ENCODE results near the gene ZNF717.
"Not testable (repeated sequence)": the region's sequence is repeated elsewhere in the genome, so short reads cannot be mapped to it uniquely, and the experiment has no call there.

The ZNF717 gene

DNA sequence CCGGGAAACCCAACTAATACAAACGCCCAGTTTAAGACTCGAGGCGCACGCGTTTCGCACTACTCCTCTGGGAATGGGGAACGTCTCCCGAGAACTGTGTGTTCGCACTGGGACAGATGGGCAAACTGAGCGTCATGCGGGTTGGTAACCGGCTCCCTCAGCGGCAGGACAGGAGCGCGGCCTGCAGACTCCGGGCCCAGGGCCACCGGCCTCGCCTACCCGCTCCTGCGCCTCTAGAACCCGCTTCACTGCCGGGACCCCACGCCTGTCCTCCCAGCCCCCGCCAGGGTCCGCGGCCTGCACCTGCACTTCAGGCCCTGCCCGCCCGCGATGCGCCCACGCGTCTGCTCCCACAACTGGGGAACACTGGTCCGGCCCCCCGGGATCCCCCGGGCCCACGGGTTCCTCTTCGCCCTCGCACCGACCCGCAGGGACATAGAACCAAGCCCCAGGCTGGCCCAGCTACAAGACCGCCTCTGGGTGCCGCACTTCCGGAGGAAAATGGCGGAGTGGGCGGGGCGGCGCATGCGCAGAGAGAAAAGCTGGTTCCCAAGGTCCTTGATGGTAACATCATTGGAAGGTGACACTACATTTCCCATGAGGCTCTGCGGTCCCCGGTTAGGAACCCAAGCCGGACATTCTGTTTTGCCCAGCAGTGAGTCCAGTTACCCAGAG lies at the start of gene ZNF717:
ZNF717 (minus strand) TSS at position 469 of the 675 bp plus-strand sequence. CDS start 2,187 bp downstream, outside the sequence.
- DNase-seq (ENCODE audit: low read depth in 3 of 3), result peak; percentile 88 to 93 (median 89)

DNA sequence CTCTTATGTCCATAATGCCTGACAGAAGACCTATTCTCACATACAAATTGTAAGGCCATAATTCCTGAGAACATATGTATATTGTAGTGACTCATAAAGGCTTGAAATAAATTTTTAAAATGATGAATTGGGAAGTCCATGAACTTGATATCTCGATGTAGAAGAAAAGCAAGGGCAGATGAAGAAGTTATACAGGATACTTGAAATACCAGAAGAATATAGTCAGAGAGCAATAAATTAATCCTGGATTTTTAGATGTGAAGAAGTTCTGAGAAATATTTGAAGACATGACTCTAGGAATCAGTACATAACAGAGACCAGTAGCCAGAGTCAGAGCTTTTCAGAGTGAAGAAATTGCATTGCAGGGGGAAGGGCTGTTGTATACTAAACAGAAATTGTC lies 45.7 kb upstream of the ZNF717 start:
- DNase-seq (ENCODE audit: low read depth in 3 of 3), result not testable (repeated sequence)

- not testable (repeated sequence) for DNase-seq (ENCODE audit: low read depth in 3 of 3)
Observed at GRCh38 chr3:75818019-75818418, 32.7 kb upstream of the ZNF717 start.

- DNase-seq (ENCODE audit: low read depth in 3 of 3), result not testable (repeated sequence)
Observed at GRCh38 chr3:75816287-75817180, 31.2 kb upstream of the ZNF717 start.

GRCh38 chr3:75814797-75815196 lies 29.4 kb upstream of the ZNF717 start:
- no peak for DNase-seq (ENCODE audit: low read depth in 3 of 3)

GRCh38 chr3:75782506-75782905 lies 2.8 kb downstream of the ZNF717 start:
- DNase-seq (ENCODE audit: low read depth in 3 of 3), result no peak

DNA sequence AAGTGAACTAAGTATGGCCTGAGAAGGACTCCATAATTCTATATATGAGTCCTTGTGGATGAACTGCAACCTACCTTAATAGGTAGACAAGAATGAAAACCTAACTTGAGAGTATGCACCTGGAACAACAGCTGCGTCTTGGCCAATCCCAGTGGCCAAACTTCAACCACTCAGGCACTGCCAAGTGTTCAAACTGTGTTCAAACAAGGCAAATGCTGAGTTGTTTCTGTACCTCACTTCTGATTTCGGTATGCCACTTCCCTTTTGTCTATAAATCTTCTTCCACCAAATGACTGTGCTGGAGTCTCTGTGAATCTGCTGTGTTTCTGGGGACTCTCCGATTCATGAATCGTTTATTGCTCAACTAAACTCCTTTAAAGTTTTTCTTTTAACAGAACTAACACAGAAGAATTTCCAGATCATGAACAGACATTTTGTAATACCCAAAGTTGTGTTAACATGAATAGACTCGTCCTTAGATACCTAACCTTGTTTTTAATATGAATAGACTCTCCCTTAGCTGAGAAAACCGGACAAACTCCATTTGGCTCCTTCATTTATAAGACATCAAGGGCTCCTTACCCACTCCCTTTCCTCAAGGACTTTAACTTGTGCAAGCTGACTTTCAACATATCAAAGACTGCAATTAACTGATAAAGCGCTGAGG lies 4.1 kb downstream of the ZNF717 start:
- no peak for DNase-seq (ENCODE audit: low read depth in 3 of 3)

- DNase-seq (ENCODE audit: low read depth in 3 of 3), result not testable (repeated sequence)
Observed at GRCh38 chr3:75777742-75778141, 7.6 kb downstream of the ZNF717 start.

DNA sequence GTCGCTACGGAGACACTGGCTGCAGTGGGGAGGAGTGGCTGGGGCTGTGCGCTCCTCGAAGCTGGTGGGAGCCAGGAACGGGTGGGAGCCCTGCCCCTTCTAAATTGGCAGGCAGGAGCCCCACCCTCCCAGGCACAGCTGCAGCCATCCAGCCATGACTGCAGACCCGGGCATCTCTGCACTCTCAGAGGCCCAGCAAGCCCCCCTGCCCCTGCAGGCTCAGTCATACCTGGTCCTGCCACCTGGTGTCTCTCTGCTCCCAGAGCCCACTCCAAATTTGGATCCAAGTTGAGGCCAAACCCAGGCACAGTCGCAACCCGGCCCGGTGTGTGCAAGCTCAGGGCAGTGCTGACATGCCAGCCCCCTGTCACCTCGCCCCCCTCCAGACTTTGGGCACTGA lies 13.7 kb downstream of the ZNF717 start:
- not testable (repeated sequence) for DNase-seq (ENCODE audit: low read depth in 3 of 3)

- DNase-seq (ENCODE audit: low read depth in 3 of 3), result no peak
Observed at GRCh38 chr3:75768303-75769017, 16.9 kb downstream of the ZNF717 start.

GRCh38 chr3:75737831-75738493 lies 47.4 kb downstream of the ZNF717 start:
- no peak for DNase-seq (ENCODE audit: low read depth in 3 of 3)

GRCh38 chr3:75727985-75728384 lies 57.4 kb downstream of the ZNF717 start:
- no peak for DNase-seq (ENCODE audit: low read depth in 3 of 3)

GRCh38 chr3:75692061-75692460 lies 93.3 kb downstream of the ZNF717 start:
- DNase-seq (ENCODE audit: low read depth in 3 of 3), result no peak

GRCh38 chr3:75687323-75687722 lies 98.0 kb downstream of the ZNF717 start:
- no peak for DNase-seq (ENCODE audit: low read depth in 3 of 3)

Measured in stimulated activated CD4-positive, alpha-beta T cell treated with anti-CD3 and anti-CD28 coated beads, TNF-alpha, amount 100 ng/mL, for 24 hours (primary cell).